Measurements from ENCODE around the gene TAX1BP3.

Gene TAX1BP3

GRCh38 chr17:3636908-3637373 lies 31.4 kb downstream of the TAX1BP3 start:
- no peak for DNase-seq (ENCODE audit: extremely low read depth, insufficient read length)
- H3K27me3 ChIP-seq (replicated peaks; ENCODE audit: control insufficient read depth, insufficient read depth, low read length), result no peaks in the 10 kb centered on the region
- H3K4me3 ChIP-seq (replicated peaks; ENCODE audit: low read depth, low read length), result peak overlapping the region; percentile 94
- H3K36me3 ChIP-seq (ENCODE audit: control insufficient read depth, insufficient read depth, low read length), result peaks cover 2% of the 10 kb centered on the region
- no peak for TF ChIP-seq CTCF (IDR thresholded peaks at IDR 0.05; ENCODE audit: insufficient read depth, low read length, poor library complexity, severe bottlenecking)

GRCh38 chr17:3636154-3636907 lies 32.0 kb downstream of the TAX1BP3 start, which contains the start of the genes CTNS and SHPK:
TSS of gene CTNS (plus strand) at chr17:3636760. CDS start at chr17:3640207, 3,447 bp downstream.
TSS of gene SHPK (minus strand) at chr17:3636250. CDS start at chr17:3636219, 31 bp downstream.
- Histone ChIP-seq H3K4me3 (replicated peaks; ENCODE audit: low read depth, low read length) (peak within 1 kb of the TSS; percentile 94), H3K36me3 (ENCODE audit: control insufficient read depth, insufficient read depth, low read length) (peaks cover 2% of the 10 kb centered on the region), H3K27me3 (replicated peaks; ENCODE audit: control insufficient read depth, insufficient read depth, low read length) (no peaks in the 10 kb centered on the region)
- TF ChIP-seq CTCF (IDR thresholded peaks at IDR 0.05; ENCODE audit: insufficient read depth, low read length, poor library complexity, severe bottlenecking), result no peak
- peak; percentile 96 for DNase-seq (ENCODE audit: extremely low read depth, insufficient read length)

- no peak for DNase-seq (ENCODE audit: extremely low read depth, insufficient read length)
- Histone ChIP-seq H3K36me3 (ENCODE audit: control insufficient read depth, insufficient read depth, low read length) (peaks cover 2% of the 10 kb centered on the region), H3K27me3 (replicated peaks; ENCODE audit: control insufficient read depth, insufficient read depth, low read length) (no peaks in the 10 kb centered on the region), H3K4me3 (replicated peaks; ENCODE audit: low read depth, low read length) (peak overlapping the region; percentile 94)
- no peak for TF ChIP-seq CTCF (IDR thresholded peaks at IDR 0.05; ENCODE audit: insufficient read depth, low read length, poor library complexity, severe bottlenecking)
Observed at GRCh38 chr17:3635474-3636153, 32.8 kb downstream of the TAX1BP3 start.

GRCh38 chr17:3632287-3632686 lies 36.1 kb downstream of the TAX1BP3 start:
- no peak overlapping the region for H3K4me3 ChIP-seq (replicated peaks; ENCODE audit: low read depth, low read length)
- no peak for TF ChIP-seq CTCF (IDR thresholded peaks at IDR 0.05; ENCODE audit: insufficient read depth, low read length, poor library complexity, severe bottlenecking)
- DNase-seq (ENCODE audit: extremely low read depth, insufficient read length), result no peak
- peaks cover 9% of the 10 kb centered on the region for H3K36me3 ChIP-seq (ENCODE audit: control insufficient read depth, insufficient read depth, low read length)
- H3K27me3 ChIP-seq (replicated peaks; ENCODE audit: control insufficient read depth, insufficient read depth, low read length), result no peaks in the 10 kb centered on the region

- H3K4me3 ChIP-seq (replicated peaks; ENCODE audit: low read depth, low read length), result no peak overlapping the region
- no peak for DNase-seq (ENCODE audit: extremely low read depth, insufficient read length)
- TF ChIP-seq CTCF (IDR thresholded peaks at IDR 0.05; ENCODE audit: insufficient read depth, low read length, poor library complexity, severe bottlenecking), result no peak
- H3K36me3 ChIP-seq (ENCODE audit: control insufficient read depth, insufficient read depth, low read length), result peaks cover 11% of the 10 kb centered on the region
- no peaks in the 10 kb centered on the region for H3K27me3 ChIP-seq (replicated peaks; ENCODE audit: control insufficient read depth, insufficient read depth, low read length)
Observed at GRCh38 chr17:3630781-3631180, 37.6 kb downstream of the TAX1BP3 start.

All from GM06990 (cell line).